NCI-H1417 (cell line): ENCODE measurements around the gene MMD2.

ENCODE experiments used
- DNase-seq, 3 experiments: peaks; one replicate each; lab custom pipeline; 2025; lab: John Stamatoyannopoulos, UW

The MMD2 gene

DNA sequence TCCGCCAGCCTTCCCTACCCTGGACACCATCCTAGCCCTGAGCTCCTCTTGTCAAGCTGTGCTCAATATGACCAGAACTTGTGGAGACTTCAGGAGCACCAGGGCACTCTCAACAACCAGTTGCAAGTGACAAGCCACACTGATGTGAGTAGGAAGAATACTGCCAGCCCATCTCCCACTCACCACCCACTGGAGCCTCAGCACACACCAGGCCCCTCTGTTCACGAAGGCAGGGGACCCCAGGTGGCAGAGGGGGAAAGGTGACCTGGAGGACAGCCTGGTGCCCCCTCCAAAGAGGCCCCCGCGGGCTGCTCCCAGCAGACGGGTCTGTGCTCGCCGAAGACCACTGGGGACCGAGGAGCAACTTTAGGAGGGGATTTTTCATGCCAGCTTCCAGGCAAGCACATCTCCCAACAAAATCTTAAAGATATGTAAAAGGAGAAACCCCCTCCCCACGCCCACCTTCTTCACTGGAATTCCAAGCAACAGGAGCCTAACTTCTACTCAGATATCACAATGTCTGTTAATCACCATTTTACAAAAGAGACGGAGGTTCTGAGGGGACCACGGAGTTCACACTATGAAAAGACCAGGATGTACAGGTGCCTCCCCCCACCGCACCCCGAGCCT is 1.0 kb downstream of the MMD2 start:
- peak in 1 of 3 experiments; percentile 13 for DNase-seq

DNA sequence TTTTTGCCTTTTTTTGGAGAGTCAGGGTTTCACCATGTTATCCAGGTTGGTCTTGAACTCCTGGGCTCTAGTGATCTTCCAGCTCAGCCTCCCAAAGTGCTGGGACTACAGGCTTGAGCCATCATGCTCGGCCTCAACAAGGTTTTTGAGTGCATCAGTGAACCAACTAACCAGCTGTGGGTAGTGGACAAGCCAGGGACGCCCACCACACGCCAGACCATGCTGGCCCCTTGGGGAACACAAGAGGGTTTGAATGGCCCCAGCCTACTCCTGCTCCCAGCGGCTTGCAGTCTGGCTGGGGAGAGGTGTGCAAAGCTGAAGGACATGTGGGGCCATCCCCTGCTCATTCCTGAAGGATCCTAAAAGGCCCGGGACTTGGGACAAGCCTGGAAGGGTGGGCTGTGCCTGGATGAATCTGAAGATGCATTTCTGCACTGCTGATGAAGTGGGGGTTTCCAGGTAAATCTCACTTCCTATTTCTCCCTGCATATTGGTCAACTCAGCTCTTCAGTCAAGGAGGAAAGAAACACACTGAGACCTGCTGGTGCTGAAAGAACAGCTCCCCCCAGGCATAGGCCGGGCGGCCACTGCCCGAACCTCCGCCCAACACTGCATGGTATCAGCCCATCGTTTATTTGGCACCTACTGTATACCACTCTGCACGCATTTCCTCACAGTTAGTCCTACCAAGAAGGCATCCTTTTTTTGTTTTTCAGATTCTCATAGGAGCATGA is 6.9 kb downstream of the MMD2 start:
- DNase-seq: no peak

DNA sequence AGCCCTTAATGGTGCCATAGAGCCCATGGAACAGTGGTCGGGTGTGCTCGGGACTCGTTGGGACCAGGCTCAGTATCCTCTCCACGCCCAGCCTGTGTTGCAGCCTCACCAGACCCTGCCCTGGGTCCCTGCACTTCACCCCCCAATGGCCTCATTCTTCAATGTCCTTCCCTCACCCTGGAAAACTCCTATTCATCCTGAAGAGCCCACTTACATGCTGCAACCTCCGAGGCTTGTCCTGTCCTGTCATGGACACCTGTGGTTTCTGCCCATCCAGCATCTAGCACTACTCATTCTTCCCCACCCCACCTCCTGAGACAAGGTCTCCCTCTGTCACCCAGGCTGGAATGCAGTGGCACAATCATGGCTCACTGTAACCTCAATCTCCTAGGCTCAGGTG is 7.7 kb downstream of the MMD2 start:
- no peak for DNase-seq

DNA sequence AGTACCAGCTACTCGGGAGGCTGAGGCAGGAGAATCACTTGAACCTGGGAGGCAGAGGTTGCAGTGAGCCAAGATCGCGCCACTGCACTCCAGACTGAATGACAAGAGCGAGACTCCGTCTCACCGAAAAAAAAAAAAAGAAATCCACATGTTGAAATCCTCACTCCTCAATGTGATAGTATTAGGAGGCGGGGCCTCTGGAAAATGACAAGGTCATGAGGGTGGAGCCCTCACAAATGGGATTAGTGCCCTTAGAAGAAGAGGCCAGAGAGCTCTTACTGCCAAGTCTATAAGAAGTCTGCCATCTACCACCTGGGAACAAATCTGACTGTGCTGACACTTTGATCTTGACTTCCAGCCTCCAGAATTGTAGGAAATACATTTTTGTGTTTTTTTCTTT is 10.6 kb downstream of the MMD2 start:
- no peak for DNase-seq

DNA sequence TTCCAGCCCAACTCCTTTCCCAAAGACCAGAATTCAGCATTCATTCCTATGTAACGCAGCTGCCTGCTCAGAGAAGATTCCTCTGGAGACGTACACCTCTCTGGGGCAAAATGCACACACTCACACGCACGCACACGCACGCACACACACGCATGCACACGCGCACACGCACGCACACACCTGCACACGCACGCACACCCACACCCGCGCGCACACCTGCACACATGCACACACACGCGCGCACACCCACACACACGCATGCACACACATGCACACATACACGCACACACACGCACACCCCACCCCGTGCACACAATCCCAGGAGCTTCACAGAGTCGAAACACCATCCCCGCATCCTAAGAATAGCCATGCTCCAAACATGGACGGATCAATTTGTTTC is 13.0 kb downstream of the MMD2 start:
- no peak for DNase-seq

DNA sequence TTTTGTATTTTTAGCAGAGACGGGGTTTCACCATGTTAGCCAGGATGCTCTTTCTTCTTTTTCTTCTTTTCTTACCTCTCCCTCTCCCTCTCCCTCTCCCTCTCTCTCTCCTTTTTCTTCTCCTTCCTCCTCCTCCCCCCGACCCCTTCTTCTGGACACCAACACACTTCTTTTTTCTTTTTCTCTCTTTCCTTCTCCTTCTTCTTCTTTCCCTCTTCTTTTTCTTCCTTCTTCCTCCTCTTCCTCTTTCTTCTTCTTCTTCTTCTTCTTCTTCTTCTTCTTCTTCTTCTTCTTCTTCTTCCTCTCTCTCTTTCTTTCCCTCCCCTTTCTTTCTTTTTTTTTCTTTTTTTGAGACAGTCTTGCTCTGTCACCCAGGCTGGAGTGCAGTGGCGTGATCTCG is 14.0 kb downstream of the MMD2 start:
- DNase-seq: no peak

DNA sequence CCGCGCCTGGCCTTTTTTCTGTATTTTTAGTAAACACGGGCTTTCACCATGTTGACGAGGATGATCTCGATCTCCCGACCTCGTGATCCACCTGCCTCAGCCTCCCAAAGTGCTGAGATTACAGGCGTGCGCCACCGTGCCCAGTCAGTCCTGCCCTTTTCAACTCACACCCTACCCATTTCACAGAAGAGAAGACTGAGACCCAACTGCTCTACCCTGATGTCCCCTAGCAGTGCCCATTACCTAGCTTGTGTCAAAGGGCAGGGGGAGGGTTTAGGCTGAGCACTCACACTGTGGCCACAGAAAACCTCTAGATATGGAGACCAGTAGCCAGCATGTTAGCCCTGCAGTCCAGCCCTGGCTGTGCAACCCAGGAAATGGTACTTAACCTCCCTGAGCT is 15.7 kb downstream of the MMD2 start:
- no peak for DNase-seq

DNA sequence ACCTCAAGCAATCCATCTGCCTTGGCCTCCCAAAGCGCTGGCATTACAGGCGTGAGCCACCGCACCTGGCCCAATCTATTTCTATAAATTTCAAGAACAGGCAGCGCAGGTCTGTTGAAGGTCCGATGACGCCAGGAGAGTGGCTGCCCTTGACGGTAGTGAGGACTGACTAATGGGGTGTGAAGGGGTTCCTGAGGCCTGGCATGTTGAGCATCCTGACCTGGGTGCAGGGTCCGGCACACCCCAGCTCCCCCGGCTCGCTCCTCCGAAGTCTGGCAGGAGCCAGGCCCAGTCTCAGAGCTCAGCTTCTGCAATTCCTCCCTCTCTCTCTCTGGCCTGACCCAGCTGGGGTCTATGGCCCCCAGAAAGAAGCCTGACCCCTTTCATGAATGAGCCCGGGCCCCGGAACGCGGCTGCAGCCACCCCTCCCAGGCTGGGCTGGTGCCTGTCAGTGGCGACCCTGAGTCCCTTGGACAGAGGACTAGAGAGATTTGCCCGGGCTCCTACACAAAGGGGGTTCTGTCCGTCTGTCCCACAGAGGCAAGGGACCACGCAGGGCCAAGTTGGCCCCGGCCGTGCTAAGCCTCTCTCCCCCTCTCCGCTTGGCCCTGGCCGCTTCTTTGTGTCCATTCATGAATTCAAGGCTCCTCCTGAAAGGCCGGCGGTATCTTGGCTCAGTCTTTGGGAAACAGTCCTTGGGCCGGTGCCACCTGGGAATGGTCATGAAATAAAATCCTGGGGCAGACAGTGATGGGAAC is 18.8 kb downstream of the MMD2 start:
- no peak for DNase-seq

DNA sequence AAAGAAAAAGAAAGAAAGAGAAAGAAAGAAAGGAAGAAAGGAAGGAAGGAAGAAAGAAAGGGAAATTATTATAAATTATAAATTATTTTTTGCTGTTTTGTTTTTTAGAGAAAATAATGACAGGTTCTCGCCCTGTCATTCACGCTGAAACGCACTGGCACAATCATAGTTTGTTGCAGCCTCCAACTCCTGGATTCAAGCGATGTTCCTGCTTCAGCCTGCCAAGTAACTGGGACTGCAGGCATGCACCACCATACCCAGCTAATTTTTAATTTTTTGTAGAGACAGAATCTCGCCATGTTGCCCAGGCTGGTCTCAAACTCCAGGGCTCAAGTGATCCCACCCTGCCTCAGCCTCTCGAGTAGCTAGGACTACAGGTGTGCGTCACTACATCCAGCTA is 21.6 kb downstream of the MMD2 start:
- no peak for DNase-seq

DNA sequence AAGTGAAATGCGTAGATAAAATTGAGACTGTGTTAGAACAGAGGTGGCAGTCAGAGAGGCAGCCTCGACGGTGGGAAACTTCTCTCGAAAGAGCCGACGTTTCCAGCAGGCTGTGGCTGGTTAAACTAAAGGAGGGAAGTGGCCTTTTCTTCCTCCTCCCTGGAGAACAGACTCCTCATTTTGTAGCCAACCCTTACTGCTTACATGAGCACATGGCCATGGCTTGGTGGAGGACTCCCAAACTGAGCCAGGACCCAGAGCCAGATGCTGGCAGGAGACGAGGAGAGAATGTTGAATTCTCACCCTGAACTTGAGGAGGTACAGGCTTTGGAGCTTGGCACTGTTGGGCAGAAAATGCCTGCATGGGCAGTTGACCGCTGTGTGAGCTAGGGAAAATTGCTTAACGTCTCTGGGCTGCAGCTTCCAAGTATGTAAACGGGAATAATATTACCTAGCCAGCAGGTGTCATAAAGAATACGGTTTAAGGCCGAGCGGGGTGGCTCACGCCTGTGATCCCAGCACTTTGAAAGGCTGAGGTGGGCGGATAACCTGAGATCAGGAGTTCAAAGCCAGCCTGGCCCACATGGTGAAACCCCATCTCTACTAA is 24.5 kb downstream of the MMD2 start:
- no peak for DNase-seq

DNA sequence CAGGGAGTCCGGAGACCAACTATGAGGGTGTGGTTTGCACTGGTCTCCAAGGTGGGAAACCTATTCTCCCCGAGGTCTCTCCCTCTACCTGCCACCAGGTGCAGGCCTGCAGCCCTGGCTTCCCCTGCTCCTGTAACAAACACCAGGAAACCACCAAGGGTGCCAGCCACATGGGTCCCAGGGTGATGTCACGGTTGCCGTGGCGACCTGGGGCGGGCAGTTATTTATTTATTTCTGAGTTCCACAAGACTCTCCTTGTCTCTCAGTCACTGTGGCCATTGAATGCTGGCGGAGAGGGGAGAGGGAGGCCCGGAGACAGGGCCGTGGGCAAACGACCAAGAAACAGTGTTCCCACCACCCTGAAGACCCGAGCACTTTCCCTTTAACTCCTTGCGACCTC is 27.0 kb downstream of the MMD2 start:
- DNase-seq: peak in 2 of 3 experiments; percentile 87 to 94

DNA sequence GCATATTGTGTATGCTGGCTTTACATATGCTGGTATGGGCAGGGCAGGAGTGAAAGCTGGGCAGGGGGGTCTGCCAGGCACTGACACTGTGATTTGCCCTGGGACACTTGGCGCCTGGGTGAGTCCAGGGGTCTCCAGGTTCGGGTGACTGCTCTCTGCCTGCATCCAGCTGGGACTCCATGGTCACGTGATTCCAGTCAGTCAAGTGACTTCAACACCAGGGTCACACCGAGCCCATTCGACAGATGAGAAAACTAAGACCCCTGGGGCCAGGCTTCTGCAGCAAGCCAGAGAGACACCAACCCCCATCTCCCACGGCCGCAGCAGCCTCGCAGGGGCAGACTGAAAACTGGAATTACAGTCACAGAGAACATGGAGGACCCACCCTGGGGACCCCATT is 30.0 kb downstream of the MMD2 start:
- no peak for DNase-seq

DNA sequence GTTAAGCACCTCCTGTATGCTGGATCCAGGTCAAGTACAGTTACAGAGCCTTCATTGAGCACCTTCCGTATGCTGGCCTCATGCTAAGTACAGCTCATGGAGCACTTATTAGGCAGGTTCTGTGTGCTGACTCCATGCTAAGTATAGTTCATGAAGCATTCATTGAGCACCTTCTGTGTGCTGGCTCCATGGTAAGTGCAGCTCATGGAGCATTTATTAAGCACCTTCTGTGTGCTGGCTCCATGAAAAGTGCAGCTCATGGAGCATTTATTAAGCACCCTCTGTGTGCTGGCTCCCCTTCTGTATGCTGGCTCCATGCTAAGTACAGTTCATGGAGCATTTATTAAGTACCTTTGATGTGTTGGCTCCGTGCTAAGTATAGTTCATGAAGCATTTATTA is 30.5 kb downstream of the MMD2 start:
- no peak for DNase-seq

DNA sequence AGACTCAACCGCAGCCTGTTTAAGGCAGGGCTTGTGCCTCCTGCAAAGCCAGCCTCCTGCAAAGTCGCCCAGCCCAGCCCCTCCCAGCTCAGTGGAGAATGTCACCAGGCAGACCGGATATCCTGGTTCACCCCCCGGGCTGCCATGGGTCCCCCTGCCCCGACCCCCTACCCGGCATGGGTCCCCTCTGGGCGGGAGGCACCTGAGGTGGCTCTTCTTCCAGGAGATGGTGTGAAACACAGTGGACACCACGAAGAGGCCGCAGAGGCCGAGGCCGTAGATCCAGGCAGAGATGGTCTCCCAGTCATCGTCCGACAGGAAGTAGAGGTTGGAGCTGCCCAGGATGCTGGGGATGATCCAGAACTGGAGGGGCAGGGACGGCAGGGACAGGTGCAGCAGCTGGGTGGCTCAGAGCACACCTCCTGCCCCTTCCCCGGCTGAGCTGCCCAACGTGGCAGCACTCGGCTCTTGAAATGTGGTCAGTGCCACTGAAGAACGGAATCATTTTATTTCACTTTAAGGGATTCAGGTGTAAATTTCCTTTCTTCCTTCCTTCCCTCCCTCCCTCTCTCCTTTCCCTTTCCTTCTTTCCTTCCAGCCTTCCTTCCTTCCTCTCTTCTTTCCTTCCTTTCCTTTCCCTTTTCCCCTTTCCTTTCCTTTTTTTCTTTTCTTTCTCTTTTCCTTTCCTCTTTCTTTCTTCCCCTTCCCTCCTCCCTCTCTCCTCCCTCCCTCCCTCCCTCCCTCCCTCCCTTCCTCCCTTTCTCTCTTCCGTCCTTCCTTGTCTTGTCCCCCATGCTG is 38.8 kb downstream of the MMD2 start:
- no peak for DNase-seq

DNA sequence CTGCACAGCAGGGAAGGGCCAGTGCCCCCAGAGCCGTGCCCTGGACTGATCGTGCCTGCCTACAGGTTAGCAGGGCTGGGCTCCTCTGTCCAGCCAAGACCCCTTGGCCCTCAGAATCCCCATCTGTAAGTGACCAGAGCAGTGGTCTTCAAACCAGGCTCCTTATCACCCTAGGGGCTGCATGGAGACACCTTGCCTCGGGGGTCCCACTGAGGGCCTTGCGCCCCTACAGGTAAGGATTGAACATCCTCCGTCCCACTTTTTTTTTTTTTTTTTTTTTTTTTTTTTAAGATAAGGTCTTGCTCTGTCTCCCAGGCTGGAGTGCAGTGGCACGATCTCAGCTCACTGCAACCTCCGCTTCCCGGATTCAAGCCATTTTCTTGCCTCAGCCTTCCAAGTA is 42.9 kb downstream of the MMD2 start:
- DNase-seq: no peak

DNA sequence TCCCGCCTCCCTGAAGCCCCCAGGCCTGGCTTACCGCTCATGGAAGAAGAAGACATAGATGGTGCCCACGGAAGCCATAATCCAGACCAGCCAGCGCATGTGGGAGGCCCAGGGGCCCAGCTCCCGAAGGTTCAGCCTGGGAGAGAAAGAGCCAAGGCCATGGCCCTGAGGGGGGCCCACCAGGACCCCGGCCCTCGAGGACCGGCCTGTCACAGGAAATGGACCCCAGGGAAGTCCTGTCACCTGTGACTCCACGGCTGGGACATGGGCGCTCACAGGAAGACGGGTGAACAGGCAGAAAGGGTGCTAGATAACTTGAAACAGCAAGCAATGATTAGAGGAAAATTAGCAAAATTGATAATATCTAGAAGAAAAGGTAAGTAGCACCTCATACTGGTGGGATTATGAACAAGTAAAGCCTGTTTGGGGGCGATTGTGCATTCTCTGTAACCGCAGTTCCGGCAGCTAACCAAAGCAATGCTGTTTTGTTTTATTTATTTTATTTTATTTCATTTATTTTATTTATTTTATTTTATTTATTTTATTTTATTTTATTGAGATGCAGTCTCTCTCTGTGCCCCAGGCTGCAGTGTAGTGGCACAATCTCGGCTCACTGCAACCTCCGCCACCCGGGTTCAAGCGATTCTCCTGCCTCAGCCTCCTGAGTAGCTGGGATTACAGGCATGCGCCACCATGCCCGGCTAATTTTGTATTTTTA is 47.7 kb downstream of the MMD2 start:
- DNase-seq: no peak

DNA sequence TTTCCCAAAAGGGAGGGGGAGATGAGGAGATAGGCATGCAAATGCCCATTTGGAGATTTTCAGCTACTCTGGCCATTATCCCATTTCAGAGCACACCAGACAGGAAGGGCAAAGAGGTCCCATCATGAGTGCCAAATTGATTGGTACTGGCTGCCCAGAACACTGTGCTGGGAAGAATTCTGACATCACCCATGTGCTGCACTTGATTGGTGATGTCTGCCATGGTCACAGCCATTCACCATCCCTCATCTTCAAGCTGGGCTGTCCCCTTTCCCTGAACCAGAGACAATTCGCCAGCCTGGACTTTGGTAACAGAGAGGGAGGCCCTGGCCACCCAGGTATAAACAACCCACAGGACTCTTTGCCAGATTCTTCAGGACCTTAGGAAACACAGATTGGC is 52.3 kb downstream of the MMD2 start:
- no peak for DNase-seq

DNA sequence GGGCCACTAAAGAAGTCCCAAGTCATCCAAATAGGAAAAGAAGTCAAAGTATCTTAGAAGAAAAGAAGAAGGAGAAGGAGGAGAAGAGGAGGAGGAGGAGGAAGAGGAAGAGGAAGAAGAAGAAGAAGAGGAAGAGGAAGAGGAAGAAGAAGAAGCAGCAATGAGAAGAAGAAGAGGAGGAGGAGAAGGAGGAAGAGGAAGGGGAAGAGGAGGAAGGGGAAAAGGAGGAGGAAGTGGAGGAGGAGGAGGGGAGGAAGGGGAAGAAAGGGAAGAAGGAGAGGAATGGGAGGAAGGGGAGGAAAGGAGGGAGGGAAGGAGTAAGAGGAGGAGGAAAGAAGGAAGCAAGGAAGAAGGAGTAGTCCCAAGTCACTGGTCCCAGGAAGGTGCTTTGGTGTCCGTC is 53.8 kb downstream of the MMD2 start:
- no peak for DNase-seq

DNA sequence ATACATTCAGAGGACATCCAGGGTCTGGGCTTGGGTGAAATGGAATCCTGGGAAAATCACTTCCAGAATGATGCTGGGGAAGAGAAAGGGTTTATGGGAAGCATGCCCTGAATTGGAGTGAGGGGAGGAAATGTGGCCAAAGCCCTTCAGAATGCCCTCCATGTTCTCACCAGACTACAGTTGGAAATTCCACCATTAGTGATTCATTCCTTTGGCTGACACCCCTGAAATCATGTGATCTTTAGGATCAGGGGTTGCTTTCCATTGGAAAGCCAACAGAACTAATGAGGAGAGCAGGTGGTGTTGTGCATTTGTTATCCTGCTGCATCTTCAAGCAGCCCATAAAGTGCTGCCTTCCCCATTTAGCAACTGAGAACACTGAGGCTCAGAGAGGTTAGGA is 54.6 kb downstream of the MMD2 start:
- no peak for DNase-seq

DNA sequence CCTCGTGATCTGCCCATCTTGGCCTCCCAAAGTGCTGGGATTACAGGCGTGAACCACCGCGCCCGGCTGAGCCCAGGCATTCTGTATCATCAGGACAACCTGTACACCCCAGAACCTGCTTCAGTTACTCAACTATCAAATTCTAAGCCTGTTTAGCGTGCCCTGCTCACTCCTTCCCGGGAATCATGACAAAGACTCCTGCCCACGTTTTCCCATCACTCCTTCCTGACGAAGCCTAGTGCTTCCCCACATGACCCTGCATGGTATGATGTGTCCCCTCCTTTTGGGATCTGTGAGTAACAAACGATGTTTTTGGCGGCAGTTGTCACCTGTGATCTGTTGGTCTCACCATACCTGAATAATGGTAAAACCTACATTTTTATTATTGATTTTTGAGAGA is 63.2 kb downstream of the MMD2 start:
- DNase-seq: no peak

DNA sequence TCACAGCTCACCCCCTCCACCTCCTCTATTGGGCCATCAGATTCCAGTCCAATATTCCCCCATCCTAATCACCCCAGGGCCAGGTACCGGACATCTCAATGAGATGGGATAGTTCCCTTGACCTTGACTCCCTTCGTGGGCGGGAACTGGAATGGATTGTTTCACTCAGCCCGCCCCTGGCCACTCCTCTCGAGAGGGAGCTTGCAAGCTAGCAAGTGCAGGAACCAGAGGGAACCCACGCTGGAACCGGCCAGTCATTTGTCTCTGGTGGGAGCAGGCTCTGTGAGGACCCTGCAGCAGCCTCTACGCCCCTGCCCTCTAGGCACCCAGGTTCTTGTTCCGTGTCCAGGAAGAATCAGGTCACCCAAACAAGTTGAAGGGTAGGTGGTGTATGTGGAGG is 64.5 kb downstream of the MMD2 start:
- no peak for DNase-seq
